Keratinocyte (primary cell): ENCODE results near the gene GALNT2. TPM values are rescaled to one million over a fixed set of nuclear protein-coding genes. Genes with fewer than 3 reads are reported as not detected.

Source experiments
- DNase-seq: peaks from one replicate; pipeline ENCODE4 v3.0.0-alpha.2; 2011; ENCODE audit warnings: low read depth, missing footprints, low spot score
- FAIRE-seq: peaks from 2 replicates; lab custom pipeline; 2011; peaks lifted over from hg19 to GRCh38; lab: Jason Lieb, UNC
- H2AFZ ChIP-seq: 2 replicates; pipeline ENCODE4 v1.6.0; 2012; ENCODE audit warnings: low read length, control low read depth, inconsistent platforms; ENCODE audit not compliant: control insufficient read depth
- H3K27ac ChIP-seq: 2 replicates; pipeline ENCODE4 v1.5.1; 2011; ENCODE audit warnings: low read length; ENCODE audit not compliant: control insufficient read depth, insufficient read depth
- H3K27me3 ChIP-seq: 3 replicates; pipeline ENCODE4 v1.6.0; 2011; ENCODE audit warnings: low read length; ENCODE audit not compliant: control insufficient read depth, insufficient read depth; ENCODE audit errors: extremely low read depth
- H3K36me3 ChIP-seq, 2 experiments: 2 replicates in 1 of 2; 3 replicates in 1 of 2; pipeline ENCODE4 v1.5.1; 2011; ENCODE audit warnings: low read length in 2 of 2, mild to moderate bottlenecking in 1 of 2; ENCODE audit not compliant: control insufficient read depth in 2 of 2, insufficient read depth in 2 of 2; ENCODE audit errors: extremely low read depth in 1 of 2
- H3K4me1 ChIP-seq: 3 replicates; pipeline ENCODE4 v1.5.1; 2011; ENCODE audit warnings: low read length; ENCODE audit not compliant: control insufficient read depth, insufficient read depth; ENCODE audit errors: extremely low read depth
- H3K4me2 ChIP-seq: 3 replicates; pipeline ENCODE4 v1.6.0; 2011; ENCODE audit warnings: low read depth, low read length; ENCODE audit not compliant: control insufficient read depth, insufficient read depth; ENCODE audit errors: extremely low read depth
- H3K4me3 ChIP-seq, 3 experiments: fragments of 200-600 bp in 1 of 3; sonication (generic) in 1 of 3; 2 replicates in 2 of 3; 3 replicates in 1 of 3; pipeline ENCODE4 v1.5.1; 2011 to 2016; ENCODE audit warnings: low read length in 3 of 3, mild to moderate bottlenecking in 3 of 3, control low read depth in 2 of 3, inconsistent platforms in 1 of 3, low read depth in 1 of 3, mixed read lengths in 1 of 3, mixed run types in 1 of 3, moderate library complexity in 1 of 3; ENCODE audit not compliant: control insufficient read depth in 2 of 3, insufficient read depth in 2 of 3; ENCODE audit errors: extremely low read depth in 1 of 3
- H3K79me2 ChIP-seq: 2 replicates; pipeline ENCODE4 v1.6.0; 2012; ENCODE audit warnings: low read length; ENCODE audit not compliant: control insufficient read depth, insufficient read depth
- H3K9ac ChIP-seq: 3 replicates; pipeline ENCODE4 v1.6.0; 2011; ENCODE audit warnings: low read length; ENCODE audit not compliant: control insufficient read depth, insufficient read depth; ENCODE audit errors: extremely low read depth
- H3K9me1 ChIP-seq: 3 replicates; pipeline ENCODE4 v1.6.0; 2011; ENCODE audit warnings: low read length; ENCODE audit not compliant: control insufficient read depth, insufficient read depth; ENCODE audit errors: extremely low read depth
- H3K9me3 ChIP-seq: 2 replicates; pipeline ENCODE4 v1.5.1; 2012; ENCODE audit warnings: low read depth, low read length; ENCODE audit not compliant: control insufficient read depth
- H4K20me1 ChIP-seq: 3 replicates; pipeline ENCODE4 v1.6.0; 2011; ENCODE audit warnings: low read length; ENCODE audit not compliant: control insufficient read depth, insufficient read depth; ENCODE audit errors: extremely low read depth
- EZH2 ChIP-seq: IDR thresholded peaks from one replicate; pipeline ENCODE4 v1.6.1; 2012; ENCODE audit warnings: inconsistent platforms, mild to moderate bottlenecking, low read length, moderate library complexity
- dilution Hi-C: fragments of 300-500 bp; cut with MboI; formaldehyde crosslinking; loops from one replicate; pipeline ENCODE4 v1.7.0; 2020; ENCODE audit warnings: low sequenced_read_pairs; ENCODE audit not compliant: extremely low pct_ligation_motif_present
- polyA plus RNA-seq, 5 experiments: library from polyadenylated mRNA; depleted of rRNA in 3 of 5; stranded (reverse) in 3 of 5; stranded (forward) in 1 of 5; unstranded in 1 of 5; fragments of >200 nt; gene quantifications; 1 replicate in 1 of 5; 2 replicates in 3 of 5; 3 replicates in 1 of 5; pipeline versions ENCODE4 v1.2.1 to v1.2.3, GENCODE V29; 2011 to 2012; ENCODE audit warnings: missing spikeins in 2 of 5, low read depth in 1 of 5, low replicate concordance in 1 of 5
- TF ChIP-seq, protein P1 (sequence below), 3 experiments: IDR thresholded peaks in 1 of 3; conservative IDR thresholded peaks in 1 of 3; optimal IDR thresholded peaks in 1 of 3; 2 replicates in 2 of 3; 3 replicates in 1 of 3; pipeline versions ENCODE3 to v1.5.1; 2011; ENCODE audit warnings: low read length in 3 of 3, mild to moderate bottlenecking in 3 of 3, moderate library complexity in 2 of 3, control low read depth in 1 of 3, inconsistent platforms in 1 of 3; ENCODE audit not compliant: insufficient read depth in 2 of 3; ENCODE audit errors: extremely low read depth in 1 of 3

Gene GALNT2
- polyA plus RNA-seq, 1 donor (not counting 4 experiments of a cell fraction or from before 2014, with no cell fraction given): 61.7 TPM

DNA sequence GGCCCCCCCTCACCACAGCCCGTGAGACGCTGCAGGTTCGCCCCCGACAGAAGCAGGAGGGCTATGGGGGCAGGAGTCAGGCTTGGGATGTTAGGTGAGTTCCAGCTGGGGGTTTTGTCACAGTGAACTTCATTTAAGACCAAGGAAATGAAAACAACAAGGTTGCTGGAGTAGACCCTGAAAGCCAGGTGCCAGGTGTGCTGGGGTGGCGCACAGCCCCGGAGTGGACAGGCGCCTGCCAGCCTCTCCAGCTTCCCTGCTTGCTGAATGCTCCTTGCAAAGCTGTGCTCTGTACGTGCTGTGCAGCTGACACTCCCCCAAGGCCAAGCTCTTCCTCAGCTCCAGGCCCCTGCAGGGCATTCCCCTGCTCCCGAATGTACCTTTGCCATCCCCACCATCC lies 256.6 kb downstream of the GALNT2 start:
- H3K27me3 ChIP-seq: no peaks in the 10 kb centered on the region
- dilution Hi-C loops: no loop called here
- H3K27ac ChIP-seq: no peak overlapping the region
- no peaks in the 10 kb centered on the region for H3K36me3 ChIP-seq
- H3K9ac ChIP-seq: no peak overlapping the region
- no peak overlapping the region for H2AFZ ChIP-seq
- no peaks in the 10 kb centered on the region for H3K9me3 ChIP-seq
- H3K4me3 ChIP-seq: no peak overlapping the region
- no peaks in the 10 kb centered on the region for H3K9me1 ChIP-seq
- H4K20me1 ChIP-seq: no peaks in the 10 kb centered on the region
- DNase-seq (no peak), FAIRE-seq (no peak)
- no peak overlapping the region for H3K4me2 ChIP-seq
- H3K4me1 ChIP-seq: peaks cover 3% of the 10 kb centered on the region
- no peaks in the 10 kb centered on the region for H3K79me2 ChIP-seq
- TF ChIP-seq EZH2: no peak
- TF ChIP-seq, protein P1, sequence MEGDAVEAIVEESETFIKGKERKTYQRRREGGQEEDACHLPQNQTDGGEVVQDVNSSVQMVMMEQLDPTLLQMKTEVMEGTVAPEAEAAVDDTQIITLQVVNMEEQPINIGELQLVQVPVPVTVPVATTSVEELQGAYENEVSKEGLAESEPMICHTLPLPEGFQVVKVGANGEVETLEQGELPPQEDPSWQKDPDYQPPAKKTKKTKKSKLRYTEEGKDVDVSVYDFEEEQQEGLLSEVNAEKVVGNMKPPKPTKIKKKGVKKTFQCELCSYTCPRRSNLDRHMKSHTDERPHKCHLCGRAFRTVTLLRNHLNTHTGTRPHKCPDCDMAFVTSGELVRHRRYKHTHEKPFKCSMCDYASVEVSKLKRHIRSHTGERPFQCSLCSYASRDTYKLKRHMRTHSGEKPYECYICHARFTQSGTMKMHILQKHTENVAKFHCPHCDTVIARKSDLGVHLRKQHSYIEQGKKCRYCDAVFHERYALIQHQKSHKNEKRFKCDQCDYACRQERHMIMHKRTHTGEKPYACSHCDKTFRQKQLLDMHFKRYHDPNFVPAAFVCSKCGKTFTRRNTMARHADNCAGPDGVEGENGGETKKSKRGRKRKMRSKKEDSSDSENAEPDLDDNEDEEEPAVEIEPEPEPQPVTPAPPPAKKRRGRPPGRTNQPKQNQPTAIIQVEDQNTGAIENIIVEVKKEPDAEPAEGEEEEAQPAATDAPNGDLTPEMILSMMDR (optimal IDR thresholded peaks at IDR 0.05 in 1 of 3, IDR thresholded peaks at IDR 0.05 in 1 of 3, conservative IDR thresholded peaks at IDR 0.05 in 1 of 3; ENCODE audit: extremely low read depth in 1 of 3, insufficient read depth in 2 of 3, low read length in 3 of 3): no peak

GRCh38 chr1:230326971-230327891 lies 260.2 kb downstream of the GALNT2 start:
- Histone ChIP-seq H3K9me1 (no peaks in the 10 kb centered on the region), H3K4me3 (no peak overlapping the region), H4K20me1 (no peaks in the 10 kb centered on the region), H3K4me1 (no peaks in the 10 kb centered on the region), H3K27me3 (no peaks in the 10 kb centered on the region), H3K79me2 (no peaks in the 10 kb centered on the region), H3K9ac (no peak overlapping the region), H3K27ac (no peak overlapping the region), H3K9me3 (no peaks in the 10 kb centered on the region), H3K4me2 (no peak overlapping the region), H2AFZ (no peak overlapping the region), H3K36me3 (no peaks in the 10 kb centered on the region)
- FAIRE-seq: no peak
- DNase-seq: no peak
- TF ChIP-seq, protein P1 (optimal IDR thresholded peaks at IDR 0.05 in 1 of 3, IDR thresholded peaks at IDR 0.05 in 1 of 3, conservative IDR thresholded peaks at IDR 0.05 in 1 of 3; ENCODE audit: extremely low read depth in 1 of 3, insufficient read depth in 2 of 3, low read length in 3 of 3): no peak
- no peak for TF ChIP-seq EZH2
- dilution Hi-C loops: no loop called here
